HG03103 (cell line): Measurements from ENCODE around the gene C1orf94.

Source experiments
- ATAC-seq: cut with Tn5 transposase; IDR thresholded peaks from one replicate; pipeline ENCODE4 v1.9.1; 2021; ENCODE audit warnings: low read depth; ENCODE audit not compliant: unreplicated experiment

Gene C1orf94

GRCh38 chr1:34250342-34250741, 73.6 kb downstream of the C1orf94 start:
- ATAC-seq: no peak

GRCh38 chr1:34262023-34262853, 85.5 kb downstream of the C1orf94 start:
- no peak for ATAC-seq

GRCh38 chr1:34262921-34263320, 86.2 kb downstream of the C1orf94 start:
- ATAC-seq: no peak

GRCh38 chr1:34263406-34263805, 86.7 kb downstream of the C1orf94 start:
- ATAC-seq: no peak

GRCh38 chr1:34265396-34265795, 88.7 kb downstream of the C1orf94 start:
- no peak for ATAC-seq

- no peak for ATAC-seq
Observed at GRCh38 chr1:34266127-34266951, 89.6 kb downstream of the C1orf94 start.

- ATAC-seq: no peak
Observed at GRCh38 chr1:34267326-34267725, 90.6 kb downstream of the C1orf94 start.

GRCh38 chr1:34268311-34268954, 91.7 kb downstream of the C1orf94 start:
- no peak for ATAC-seq
